Esophagus squamous epithelium (tissue), 5 donors: Measurements from ENCODE around the gene OPHN1. TPM values are rescaled to one million over a fixed set of nuclear protein-coding genes. Genes with fewer than 3 reads are reported as not detected.

ENCODE experiments used
- DNase-seq: peaks from one replicate; lab custom pipeline; 2025; lab: John Stamatoyannopoulos, UW
- H3K27ac ChIP-seq, 4 donors: fragments of 200-600 bp; sonication (generic); one replicate each; pipeline ENCODE4 v1.5.1; 2016 to 2019; ENCODE audit warnings: mild to moderate bottlenecking in 1 of 4
- H3K27me3 ChIP-seq, 4 donors: fragments of 200-600 bp; sonication (generic); 1 replicate in 3 of 4; 2 replicates in 1 of 4; pipeline versions ENCODE4 v1.5.1 to v1.6.0; 2017 to 2021; ENCODE audit warnings: antibody characterized with exemption in 1 of 4
- H3K36me3 ChIP-seq, 3 donors: fragments of 200-600 bp; sonication (generic); one replicate each; pipeline ENCODE4 v1.5.1; 2016 to 2019
- H3K4me1 ChIP-seq, 3 donors: fragments of 200-600 bp; sonication (generic); one replicate each; pipeline ENCODE4 v1.5.1; 2017 to 2019
- H3K4me3 ChIP-seq, 4 donors: fragments of 200-600 bp; sonication (generic); 1 replicate in 3 of 4; 2 replicates in 1 of 4; pipeline ENCODE4 v1.5.1; 2016 to 2019; ENCODE audit warnings: mild to moderate bottlenecking in 2 of 4, moderate library complexity in 1 of 4
- H3K9me3 ChIP-seq, 3 donors: fragments of 200-600 bp; sonication (generic); one replicate each; pipeline ENCODE4 v1.5.1; 2016 to 2019
- POLR2A ChIP-seq, 4 donors: fragments of 450-650 bp; IDR thresholded peaks; one replicate each; pipeline ENCODE4 v1.6.1; 2017; ENCODE audit warnings: antibody characterized with exemption in 4 of 4, mild to moderate bottlenecking in 4 of 4, moderate library complexity in 3 of 4
- WGBS, 2 donors: methylation state at CpG; one replicate each; pipeline ENCODE4 v1.1.5; 2018; 5-methylcytosine and 5-hydroxymethylcytosine counted together
- intact Hi-C: fragments of 100-400 bp; cut with DNase I; formaldehyde crosslinking; loops from one replicate; pipeline ENCODE4 v1.15.0; 2022
- total RNA-seq, 4 donors: library from RNA; depleted of rRNA; stranded (reverse); fragments of >200 nt; gene quantifications; one replicate each; pipeline ENCODE4 v1.1.0, GENCODE V29; 2016
- TF ChIP-seq, protein P1 (sequence below), 6 experiments: fragments of 450-650 bp in 4 of 6; fragments of 200-600 bp in 2 of 6; sonication (generic) in 2 of 6; IDR thresholded peaks; one replicate each; pipeline ENCODE4 v1.5.1; 2016 to 2019; ENCODE audit warnings: antibody characterized with exemption in 6 of 6, mild to moderate bottlenecking in 4 of 6, moderate library complexity in 4 of 6
- donor health status: DM: yes; HTN: yes; CAD: no.

Gene OPHN1
- total RNA-seq, 4 donors from 2014 or later: 2.6 to 6.5 (median 4.4) TPM

DNA sequence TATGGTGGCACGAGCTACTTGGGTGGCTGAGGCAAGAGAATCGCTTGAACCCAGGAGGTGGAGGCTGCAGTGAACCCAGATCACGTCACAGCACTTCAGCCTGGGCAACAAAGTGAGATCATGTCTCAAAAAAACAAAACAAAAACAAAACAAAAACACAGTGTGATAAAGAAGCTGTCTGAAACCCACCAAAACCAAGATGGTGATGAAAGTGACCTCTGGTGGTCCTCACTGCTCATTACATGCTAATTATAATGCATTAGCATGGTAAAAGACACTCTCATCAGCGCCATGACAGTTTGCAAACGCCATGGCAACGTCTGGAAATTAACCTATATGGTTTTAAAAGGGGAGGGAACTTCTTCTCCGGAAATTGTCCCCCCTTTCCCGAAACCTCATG lies 29.4 kb upstream of the OPHN1 start:
- no peaks in the 10 kb centered on the region for H3K27me3 ChIP-seq
- intact Hi-C loops: no loop called here
- H3K36me3 ChIP-seq: no peaks in the 10 kb centered on the region
- 28 to 31% methylated on average over 8 of the region's 8 CpGs for WGBS, 2 donors
- H3K27ac ChIP-seq: no peak overlapping the region
- H3K9me3 ChIP-seq: no peaks in the 10 kb centered on the region
- DNase-seq: no peak
- no peak overlapping the region for H3K4me3 ChIP-seq
- no peaks in the 10 kb centered on the region for H3K4me1 ChIP-seq
- TF ChIP-seq POLR2A (IDR thresholded peaks at IDR 0.05): no peak
- TF ChIP-seq, protein P1, sequence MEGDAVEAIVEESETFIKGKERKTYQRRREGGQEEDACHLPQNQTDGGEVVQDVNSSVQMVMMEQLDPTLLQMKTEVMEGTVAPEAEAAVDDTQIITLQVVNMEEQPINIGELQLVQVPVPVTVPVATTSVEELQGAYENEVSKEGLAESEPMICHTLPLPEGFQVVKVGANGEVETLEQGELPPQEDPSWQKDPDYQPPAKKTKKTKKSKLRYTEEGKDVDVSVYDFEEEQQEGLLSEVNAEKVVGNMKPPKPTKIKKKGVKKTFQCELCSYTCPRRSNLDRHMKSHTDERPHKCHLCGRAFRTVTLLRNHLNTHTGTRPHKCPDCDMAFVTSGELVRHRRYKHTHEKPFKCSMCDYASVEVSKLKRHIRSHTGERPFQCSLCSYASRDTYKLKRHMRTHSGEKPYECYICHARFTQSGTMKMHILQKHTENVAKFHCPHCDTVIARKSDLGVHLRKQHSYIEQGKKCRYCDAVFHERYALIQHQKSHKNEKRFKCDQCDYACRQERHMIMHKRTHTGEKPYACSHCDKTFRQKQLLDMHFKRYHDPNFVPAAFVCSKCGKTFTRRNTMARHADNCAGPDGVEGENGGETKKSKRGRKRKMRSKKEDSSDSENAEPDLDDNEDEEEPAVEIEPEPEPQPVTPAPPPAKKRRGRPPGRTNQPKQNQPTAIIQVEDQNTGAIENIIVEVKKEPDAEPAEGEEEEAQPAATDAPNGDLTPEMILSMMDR (IDR thresholded peaks at IDR 0.05): peak in 5 of 6 experiments; percentile 17 to 49 (median 41)

DNA sequence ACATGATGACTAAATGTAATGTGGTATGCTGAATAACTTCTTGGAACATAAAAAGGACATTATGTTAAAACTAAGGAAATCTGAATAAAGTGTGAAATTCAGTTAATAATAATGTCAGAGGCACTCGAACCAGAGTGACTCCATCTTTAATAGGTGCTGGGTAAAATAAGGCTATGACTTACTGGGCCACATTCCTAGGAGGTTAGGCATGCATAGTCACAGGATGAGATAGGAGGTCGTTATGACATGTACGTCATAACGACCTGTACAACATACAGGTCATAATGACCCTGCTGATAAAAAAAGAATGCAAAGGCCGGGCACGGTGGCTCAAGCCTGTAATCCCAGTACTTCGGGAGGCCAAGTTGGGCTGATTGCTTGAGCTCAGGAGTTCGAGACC lies 28.9 kb upstream of the OPHN1 start:
- Histone ChIP-seq H3K4me3 (no peak overlapping the region), H3K27ac (no peak overlapping the region), H3K9me3 (no peaks in the 10 kb centered on the region), H3K27me3 (no peaks in the 10 kb centered on the region), H3K4me1 (no peaks in the 10 kb centered on the region), H3K36me3 (no peaks in the 10 kb centered on the region)
- DNase-seq: no peak
- TF ChIP-seq POLR2A (IDR thresholded peaks at IDR 0.05): no peak
- TF ChIP-seq, protein P1 (IDR thresholded peaks at IDR 0.05): no peak
- 69 to 79% methylated on average over 7 to 8 of the region's 8 CpGs for WGBS, 2 donors
- intact Hi-C loops: no loop called here

DNA sequence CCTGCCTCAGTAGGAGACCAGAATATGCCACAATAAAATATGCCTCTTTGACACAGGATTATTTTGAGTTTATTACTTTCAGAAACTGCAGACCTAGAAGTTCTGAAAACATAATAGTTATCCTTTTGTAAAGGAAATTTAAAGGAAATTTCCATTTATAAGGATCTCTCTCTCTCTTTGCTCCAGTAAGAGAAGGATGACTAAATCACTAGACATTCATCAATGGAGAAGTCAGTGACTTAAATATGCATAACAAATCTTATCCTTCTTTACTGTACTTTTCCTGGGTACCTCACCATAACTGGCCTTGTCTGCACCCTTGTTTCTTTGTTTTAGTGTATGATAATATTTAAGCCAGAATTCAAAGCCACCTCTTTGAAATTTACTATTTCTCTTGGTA lies 28.3 kb upstream of the OPHN1 start:
- Histone ChIP-seq H3K27ac (no peak overlapping the region), H3K4me1 (no peaks in the 10 kb centered on the region), H3K4me3 (no peak overlapping the region), H3K27me3 (no peaks in the 10 kb centered on the region), H3K36me3 (no peaks in the 10 kb centered on the region), H3K9me3 (no peaks in the 10 kb centered on the region)
- intact Hi-C loops: no loop called here
- no peak for TF ChIP-seq POLR2A (IDR thresholded peaks at IDR 0.05)
- TF ChIP-seq, protein P1 (IDR thresholded peaks at IDR 0.05): no peak
- no peak for DNase-seq

DNA sequence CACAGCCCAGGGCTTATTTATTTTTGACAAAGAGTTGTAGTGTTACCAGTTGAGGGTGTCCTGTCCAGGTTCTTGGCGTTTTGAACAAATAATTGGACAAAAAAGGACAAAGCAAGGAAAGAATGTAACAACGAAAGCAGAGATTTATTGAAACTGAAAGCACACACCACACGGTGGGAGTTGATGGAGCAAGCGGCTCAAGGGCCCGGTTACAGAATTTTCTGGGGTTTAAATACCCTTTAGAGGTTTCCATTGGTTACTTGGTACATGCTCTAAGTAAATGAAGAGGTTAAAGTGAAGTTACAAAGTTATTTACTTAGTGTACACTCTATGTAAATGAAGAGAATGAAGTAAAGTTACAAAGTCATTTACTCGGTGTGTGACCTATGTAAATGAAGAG lies 27.8 kb upstream of the OPHN1 start:
- H3K9me3 ChIP-seq: no peaks in the 10 kb centered on the region
- TF ChIP-seq POLR2A (IDR thresholded peaks at IDR 0.05): no peak
- TF ChIP-seq, protein P1 (IDR thresholded peaks at IDR 0.05): no peak
- no peak overlapping the region for H3K27ac ChIP-seq
- H3K27me3 ChIP-seq: no peaks in the 10 kb centered on the region
- no peak for DNase-seq
- H3K36me3 ChIP-seq: no peaks in the 10 kb centered on the region
- no peak overlapping the region for H3K4me3 ChIP-seq
- 37 to 58% methylated on average over 4 to 6 of the region's 6 CpGs for WGBS, 2 donors
- no peaks in the 10 kb centered on the region for H3K4me1 ChIP-seq
- intact Hi-C loops: no loop called here

DNA sequence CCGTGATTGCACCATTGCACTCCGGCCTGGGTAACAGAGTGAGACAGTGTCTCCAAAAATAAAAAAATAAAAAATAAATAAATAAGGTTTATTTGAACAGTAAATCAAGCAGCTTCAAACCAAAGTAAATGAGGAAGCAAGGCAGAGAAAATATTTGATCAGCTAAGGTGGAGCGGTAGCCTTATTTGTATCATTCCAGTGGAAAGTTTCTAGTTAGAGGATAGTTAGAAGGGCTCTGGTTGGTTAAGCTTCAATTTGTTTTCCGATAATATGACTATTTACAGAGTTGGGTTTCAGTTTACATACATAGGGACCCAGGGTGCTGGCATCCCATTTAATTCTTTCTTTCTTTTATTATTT lies 21.8 kb upstream of the OPHN1 start:
- intact Hi-C loops: no loop called here
- no peak for DNase-seq
- H3K36me3 ChIP-seq: no peaks in the 10 kb centered on the region
- 92 to 94% methylated on average over 4 of the region's 4 CpGs for WGBS, 2 donors
- TF ChIP-seq POLR2A (IDR thresholded peaks at IDR 0.05): no peak
- TF ChIP-seq, protein P1 (IDR thresholded peaks at IDR 0.05): no peak
- H3K4me1 ChIP-seq: no peaks in the 10 kb centered on the region
- no peaks in the 10 kb centered on the region for H3K27me3 ChIP-seq
- H3K4me3 ChIP-seq: no peak overlapping the region
- no peak overlapping the region for H3K27ac ChIP-seq
- no peaks in the 10 kb centered on the region for H3K9me3 ChIP-seq
